GM18870 (cell line): ENCODE data around the gene TLE1.
"Not testable (repeated sequence)": the region's sequence is repeated elsewhere in the genome, so short reads cannot be mapped to it uniquely, and the experiment has no call there.

Experiments used
- ATAC-seq: cut with Tn5 transposase; IDR thresholded peaks from one replicate; pipeline ENCODE4 v1.9.1; 2021; ENCODE audit warnings: moderate library complexity; ENCODE audit not compliant: unreplicated experiment

The TLE1 gene

GRCh38 chr9:81689343-81690175, at the start of gene TLE1:
TSS of gene TLE1 (minus strand) at chr9:81689547. CDS start at chr9:81688240, 1,307 bp downstream.
- ATAC-seq = peak; percentile 57

GRCh38 chr9:81737871-81738507, 48.6 kb upstream of the TLE1 start:
- ATAC-seq = no peak

GRCh38 chr9:81730498-81730897, 41.2 kb upstream of the TLE1 start:
- ATAC-seq = not testable (repeated sequence)

- peak; percentile 73 for ATAC-seq
Measured at GRCh38 chr9:81729135-81729534, 39.8 kb upstream of the TLE1 start.

GRCh38 chr9:81724242-81724889, 35.0 kb upstream of the TLE1 start:
- no peak for ATAC-seq

GRCh38 chr9:81722277-81722676, 32.9 kb upstream of the TLE1 start:
- ATAC-seq = no peak

- ATAC-seq = no peak
Measured at GRCh38 chr9:81720450-81721086, 31.2 kb upstream of the TLE1 start.

GRCh38 chr9:81719972-81720371, 30.6 kb upstream of the TLE1 start:
- no peak for ATAC-seq

GRCh38 chr9:81718244-81718643, 28.9 kb upstream of the TLE1 start:
- ATAC-seq = no peak

GRCh38 chr9:81717747-81718077, 28.4 kb upstream of the TLE1 start:
- ATAC-seq = no peak

GRCh38 chr9:81717061-81717746, 27.9 kb upstream of the TLE1 start:
- ATAC-seq = no peak

GRCh38 chr9:81716409-81716808, 27.1 kb upstream of the TLE1 start:
- no peak for ATAC-seq

- no peak for ATAC-seq
Measured at GRCh38 chr9:81705578-81705977, 16.2 kb upstream of the TLE1 start.

- ATAC-seq = no peak
Measured at GRCh38 chr9:81694541-81694940, 5.2 kb upstream of the TLE1 start.

- ATAC-seq = no peak
Measured at GRCh38 chr9:81693671-81694378, 4.5 kb upstream of the TLE1 start.

- ATAC-seq = no peak
Measured at GRCh38 chr9:81690251-81690851, 1.0 kb upstream of the TLE1 start.

- ATAC-seq = not testable (repeated sequence)
Measured at GRCh38 chr9:81689093-81689342, 329 bp downstream of the TLE1 start.

GRCh38 chr9:81688262-81689092, 870 bp downstream of the TLE1 start:
- not testable (repeated sequence) for ATAC-seq

GRCh38 chr9:81687521-81688261, 1.7 kb downstream of the TLE1 start:
- no peak for ATAC-seq
